Gastrocnemius medialis (tissue), 4 donors: ENCODE data around the gene DMWD. TPM values are rescaled to one million over a fixed set of nuclear protein-coding genes. Genes with fewer than 3 reads are reported as not detected.

Experiments
- ATAC-seq, 2 donors: fragments of 150-250 bp; one replicate each; pipeline ENCODE4 v1.9.1; 2016
- DNase-seq, 2 donors: peaks; one replicate each; pipeline ENCODE4 v3.0.0-alpha.2; 2019
- H3K27ac ChIP-seq, 4 donors: fragments of 200-600 bp; sonication (generic); 1 replicate in 1 of 4; 2 replicates in 3 of 4; pipeline ENCODE4 v1.5.1; 2016 to 2018; ENCODE audit warnings: mild to moderate bottlenecking in 2 of 4, moderate library complexity in 1 of 4
- H3K27me3 ChIP-seq, 3 donors: fragments of 200-600 bp; sonication (generic) in 2 of 3; 1 replicate in 1 of 3; 2 replicates in 2 of 3; pipeline versions ENCODE4 v1.5.1 to v1.6.0; 2016 to 2019; ENCODE audit warnings: mild to moderate bottlenecking in 1 of 3, moderate library complexity in 1 of 3
- H3K36me3 ChIP-seq, 2 donors: fragments of 200-600 bp; sonication (generic) in 1 of 2; one replicate each; pipeline ENCODE4 v1.5.1; 2017 to 2018
- H3K4me1 ChIP-seq, 2 donors: fragments of 200-600 bp; sonication (generic) in 1 of 2; one replicate each; pipeline ENCODE4 v1.5.1; 2016 to 2017; ENCODE audit warnings: mild to moderate bottlenecking in 2 of 2
- H3K4me3 ChIP-seq, 4 donors: fragments of 200-600 bp; sonication (generic) in 3 of 4; 1 replicate in 1 of 4; 2 replicates in 3 of 4; pipeline ENCODE4 v1.5.1; 2016 to 2019; ENCODE audit warnings: mild to moderate bottlenecking in 2 of 4
- H3K9me3 ChIP-seq, 3 donors: fragments of 200-600 bp; sonication (generic) in 2 of 3; 1 replicate in 1 of 3; 2 replicates in 2 of 3; pipeline ENCODE4 v1.5.1; 2016 to 2019
- CTCF ChIP-seq, 5 experiments: fragments of 450-650 bp in 3 of 5; fragments of 200-600 bp in 2 of 5; sonication (generic) in 2 of 5; IDR thresholded peaks in 4 of 5; conservative IDR thresholded peaks in 1 of 5; 1 replicate in 4 of 5; 2 replicates in 1 of 5; pipeline ENCODE4 v1.5.1; 2016 to 2019; ENCODE audit warnings: antibody characterized with exemption in 5 of 5, mild to moderate bottlenecking in 3 of 5, moderate library complexity in 3 of 5
- POLR2A ChIP-seq, 2 donors: fragments of 450-650 bp; IDR thresholded peaks; one replicate each; pipeline ENCODE4 v1.6.1; 2017; ENCODE audit warnings: antibody characterized with exemption in 2 of 2, mild to moderate bottlenecking in 2 of 2, moderate library complexity in 2 of 2
- in situ Hi-C, 4 donors: fragments of 200-750 bp; cut with MboI; loops; one replicate each; pipeline versions ENCODE4 v1.15.0 to v1.8.0; 2017; ENCODE audit warnings: low sequenced_read_pairs in 4 of 4
- intact Hi-C: fragments of 100-400 bp; cut with DNase I; formaldehyde crosslinking; loops from one replicate; pipeline ENCODE4 v1.15.1; 2023; ENCODE audit warnings: low total_unique reads
- total RNA-seq, 4 donors: library from RNA; depleted of rRNA; stranded (reverse); fragments of >200 nt; gene quantifications; one replicate each; pipeline versions ENCODE4 v1.1.0 to v1.2.3, GENCODE V29; 2016

The DMWD gene
- total RNA-seq, 4 donors from 2014 or later: 38.6 to 111 (median 56.4) TPM

GRCh38 chr19:45777395-45777961 lies 15.2 kb downstream of the DMWD start:
- H3K9me3 ChIP-seq: no peaks in the 10 kb centered on the region
- intact Hi-C loops (no loop called here), in situ Hi-C loops (no loop called here)
- H3K4me3 ChIP-seq: no peak overlapping the region
- no peak for ATAC-seq
- no peak for DNase-seq
- H3K36me3 ChIP-seq: peaks cover 0 to 48% of the 10 kb centered on the region in 2 donors
- no peak overlapping the region for H3K27ac ChIP-seq
- no peaks in the 10 kb centered on the region for H3K27me3 ChIP-seq
- TF ChIP-seq CTCF (IDR thresholded peaks at IDR 0.05 in 4 of 5, conservative IDR thresholded peaks at IDR 0.05 in 1 of 5) (no peak), POLR2A (IDR thresholded peaks at IDR 0.05) (no peak)
- H3K4me1 ChIP-seq: peaks cover 15 to 34% of the 10 kb centered on the region in 2 donors

- peaks cover 3 to 14% of the 10 kb centered on the region in 2 donors for H3K4me1 ChIP-seq
- no peak for ATAC-seq
Measured at GRCh38 chr19:45774765-45775164, 17.9 kb downstream of the DMWD start.

GRCh38 chr19:45773384-45773783 lies 19.3 kb downstream of the DMWD start:
- H3K27me3 ChIP-seq: no peaks in the 10 kb centered on the region
- H3K9me3 ChIP-seq: no peaks in the 10 kb centered on the region
- H3K4me3 ChIP-seq: no peak overlapping the region
- in situ Hi-C loops (no loop called here), intact Hi-C loops (no loop called here)
- H3K27ac ChIP-seq: peak overlapping the region; percentile 29 to 98 (median 70)
- ATAC-seq: no peak
- H3K36me3 ChIP-seq: peaks cover 0 to 39% of the 10 kb centered on the region in 2 donors
- no peak for DNase-seq
- TF ChIP-seq CTCF (IDR thresholded peaks at IDR 0.05 in 4 of 5, conservative IDR thresholded peaks at IDR 0.05 in 1 of 5) (no peak), POLR2A (IDR thresholded peaks at IDR 0.05) (no peak)
- peaks cover 3 to 9% of the 10 kb centered on the region in 2 donors for H3K4me1 ChIP-seq

More at GRCh38 chr19:45774765-45775164, 17.9 kb downstream of the DMWD start:
- peak overlapping the region in 1 of 4 donors; percentile 29 for H3K27ac ChIP-seq
- no peak overlapping the region for H3K4me3 ChIP-seq
- DNase-seq: no peak
- H3K36me3 ChIP-seq: peaks cover 0 to 48% of the 10 kb centered on the region in 2 donors
- no peaks in the 10 kb centered on the region for H3K27me3 ChIP-seq
- in situ Hi-C loops (no loop called here), intact Hi-C loops (no loop called here)
- TF ChIP-seq POLR2A (IDR thresholded peaks at IDR 0.05) (no peak), CTCF (IDR thresholded peaks at IDR 0.05 in 4 of 5, conservative IDR thresholded peaks at IDR 0.05 in 1 of 5) (no peak)
- no peaks in the 10 kb centered on the region for H3K9me3 ChIP-seq

DNA sequence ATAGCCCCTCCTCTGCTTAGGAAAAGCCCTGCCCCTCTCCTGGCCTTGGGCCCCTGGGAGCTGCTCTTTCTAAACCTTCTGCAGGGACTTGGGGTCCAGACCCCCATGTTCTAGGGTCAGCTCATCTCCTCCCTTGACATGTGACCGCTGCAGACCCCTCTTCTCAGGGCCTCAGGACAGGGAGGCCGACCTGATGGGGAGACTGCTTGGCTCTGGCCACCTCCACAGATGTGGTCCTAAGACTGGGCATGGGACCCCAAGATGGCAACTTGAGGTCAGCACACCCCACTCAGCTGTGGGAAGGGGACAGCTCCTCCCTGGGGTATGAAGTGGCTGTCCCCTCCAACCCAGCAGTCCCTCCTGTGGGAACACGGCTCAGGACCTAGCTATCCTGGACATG lies 19.7 kb downstream of the DMWD start:
- Histone ChIP-seq H3K27me3 (no peaks in the 10 kb centered on the region), H3K4me1 (peaks cover 3 to 9% of the 10 kb centered on the region in 2 donors), H3K9me3 (no peaks in the 10 kb centered on the region), H3K36me3 (peaks cover 0 to 34% of the 10 kb centered on the region in 2 donors), H3K27ac (peak overlapping the region; percentile 44 to 99 (median 97)), H3K4me3 (no peak overlapping the region)
- intact Hi-C loops (no loop called here), in situ Hi-C loops (no loop called here)
- ATAC-seq (no peak), DNase-seq (no peak)
- TF ChIP-seq POLR2A (IDR thresholded peaks at IDR 0.05) (no peak), CTCF (IDR thresholded peaks at IDR 0.05 in 4 of 5, conservative IDR thresholded peaks at IDR 0.05 in 1 of 5) (no peak)
